GM12878 (cell line): ENCODE data around the gene SLC18A3. TPM values are rescaled to one million over a fixed set of nuclear protein-coding genes. Genes with fewer than 3 reads are reported as not detected.

Experiments used
- ATAC-seq: fragments of 200-7000 bp; cut with Tn5 transposase; 3 replicates; pipeline ENCODE4 v1.9.1; 2020; ENCODE audit warnings: mild to moderate bottlenecking, moderate library complexity
- BruUV-seq: library from RNA; stranded (reverse); fragments of 400-500 nt; replicated peaks from 2 replicates; lab custom pipeline; 2021; lab: Mats Ljungman, UMichigan
- CTCF ChIA-PET: fragments of 300-600 bp; sonication (Branson Sonifier 250); formaldehyde crosslinking; extraction: SDS; loops from one replicate; lab custom pipeline; 2021; ENCODE audit warnings: inconsistent platforms; lab: Yijun Ruan, JAX
- POLR2A ChIA-PET: fragments of 350-600 bp; formaldehyde crosslinking; extraction: SDS; loops from one replicate; lab custom pipeline; 2021; ENCODE audit warnings: inconsistent platforms; lab: Charles Lee
- RAD21 ChIA-PET: fragments of 300-600 bp; sonication (Branson Sonifier 250); formaldehyde crosslinking; loops from one replicate; lab custom pipeline; 2023; ENCODE audit warnings: antibody characterized with exemption; ENCODE audit not compliant: unreplicated experiment; lab: Charles Lee
- SMC1A ChIA-PET: fragments of 300-600 bp; sonication (Branson Sonifier 250); formaldehyde crosslinking; loops from one replicate; lab custom pipeline; 2023; ENCODE audit not compliant: unreplicated experiment, uncharacterized antibody; lab: Charles Lee
- DNase-seq: peaks from one replicate; pipeline ENCODE4 v3.0.0-alpha.2; 2011; ENCODE audit warnings: low read depth, low spot score
- FAIRE-seq: peaks from 3 replicates; lab custom pipeline; 2011; peaks lifted over from hg19 to GRCh38; lab: Jason Lieb, UNC
- H2AFZ ChIP-seq: 2 replicates; pipeline ENCODE4 v1.6.0; 2011; ENCODE audit warnings: low read depth, low read length, control low read depth; ENCODE audit not compliant: control insufficient read depth
- H3K27ac ChIP-seq: 2 replicates; pipeline ENCODE4 v1.5.1; 2011; ENCODE audit warnings: control low read depth; ENCODE audit not compliant: control insufficient read depth, insufficient read depth
- H3K27me3 ChIP-seq, 2 experiments: replicated peaks in 1 of 2; 2 replicates each; pipeline versions ENCODE4 v1.6.0 to v1.6.1; 2011; ENCODE audit warnings: low read length in 1 of 2; ENCODE audit not compliant: control insufficient read depth in 2 of 2, insufficient read depth in 2 of 2
- H3K36me3 ChIP-seq, 2 experiments: 2 replicates each; pipeline ENCODE4 v1.5.1; 2011; ENCODE audit warnings: low read length in 1 of 2; ENCODE audit not compliant: control insufficient read depth in 2 of 2, insufficient read depth in 2 of 2
- H3K4me1 ChIP-seq: 2 replicates; pipeline ENCODE4 v1.6.1; 2011; ENCODE audit warnings: mild to moderate bottlenecking, low read length, moderate library complexity, mixed read lengths; ENCODE audit not compliant: control insufficient read depth, insufficient read depth
- H3K4me2 ChIP-seq: 2 replicates; pipeline ENCODE4 v1.6.0; 2011; ENCODE audit warnings: control low read depth; ENCODE audit not compliant: control insufficient read depth, insufficient read depth
- H3K4me3 ChIP-seq: fragments of 200-600 bp; sonication (generic); 2 replicates; pipeline ENCODE4 v1.5.1; 2016
- H3K79me2 ChIP-seq: 2 replicates; pipeline ENCODE4 v1.6.0; 2011; ENCODE audit warnings: low read length; ENCODE audit not compliant: control insufficient read depth, insufficient read depth
- H3K9ac ChIP-seq: 2 replicates; pipeline ENCODE4 v1.8.0; 2011; ENCODE audit warnings: low read length, control low read depth, mixed read lengths; ENCODE audit not compliant: control insufficient read depth, insufficient read depth
- H3K9me3 ChIP-seq: replicated peaks from 3 replicates; pipeline ENCODE4 v1.5.1; 2011; ENCODE audit warnings: mild to moderate bottlenecking, low read length; ENCODE audit not compliant: control insufficient read depth, insufficient read depth
- H4K20me1 ChIP-seq: 2 replicates; pipeline ENCODE4 v1.6.0; 2011; ENCODE audit not compliant: control insufficient read depth, insufficient read depth
- ATF7 ChIP-seq: fragments of 450-650 bp; IDR thresholded peaks from 2 replicates; pipeline ENCODE4 v1.6.1; 2016; ENCODE audit warnings: low read depth, mild to moderate bottlenecking
- CBX5 ChIP-seq: sonication (generic); IDR thresholded peaks from 2 replicates; pipeline ENCODE4 v1.6.1; 2016; ENCODE audit warnings: low read depth, moderate library complexity, mild to moderate bottlenecking, inconsistent platforms
- CHD1 ChIP-seq: IDR thresholded peaks from 2 replicates; pipeline ENCODE4 v1.6.1; 2012; ENCODE audit warnings: low read depth, low read length, improper control_type of control experiment
- CREM ChIP-seq: IDR thresholded peaks from 2 replicates; pipeline ENCODE4 v1.6.1; 2014; ENCODE audit warnings: antibody characterized with exemption, low read depth
- CTCF ChIP-seq, 3 experiments: IDR thresholded peaks in 2 of 3; conservative IDR thresholded peaks in 1 of 3; 2 replicates each; pipeline ENCODE4 v1.5.1; 2011; ENCODE audit warnings: low read depth in 3 of 3, low read length in 3 of 3, mild to moderate bottlenecking in 3 of 3, control low read depth in 2 of 3, moderate library complexity in 2 of 3, inconsistent platforms in 1 of 3, mixed read lengths in 1 of 3; ENCODE audit not compliant: control insufficient read depth in 2 of 3, insufficient read depth in 1 of 3; ENCODE audit errors: extremely low read depth in 1 of 3
- EED ChIP-seq: sonication (generic); IDR thresholded peaks from 2 replicates; pipeline ENCODE4 v1.6.1; 2016; ENCODE audit warnings: antibody characterized with exemption, low read depth
- EP300 ChIP-seq, 2 experiments: fragments of 150-350 bp in 1 of 2; IDR thresholded peaks; 2 replicates each; pipeline ENCODE4 v1.6.1; 2011 to 2012; ENCODE audit warnings: low read depth in 2 of 2, low read length in 2 of 2, borderline replicate concordance in 1 of 2, improper control_type of control experiment in 1 of 2, inconsistent platforms in 1 of 2; ENCODE audit not compliant: control insufficient read depth in 1 of 2
- ESRRA ChIP-seq: IDR thresholded peaks from 2 replicates; pipeline ENCODE4 v1.6.1; 2012; ENCODE audit warnings: mild to moderate bottlenecking, low read length, improper control_type of control experiment
- EZH2 ChIP-seq: IDR thresholded peaks from 2 replicates; pipeline ENCODE4 v1.6.1; 2012; ENCODE audit warnings: low read depth, mild to moderate bottlenecking, control low read depth, inconsistent platforms, low read length, borderline replicate concordance; ENCODE audit not compliant: control insufficient read depth
- IRF4 ChIP-seq: IDR thresholded peaks from 2 replicates; pipeline ENCODE4 v1.6.1; 2011; ENCODE audit warnings: low read depth, low read length
- JUNB ChIP-seq: IDR thresholded peaks from 2 replicates; pipeline ENCODE4 v1.6.1; 2016; ENCODE audit warnings: antibody characterized with exemption, mild to moderate bottlenecking
- JUND ChIP-seq: IDR thresholded peaks from 2 replicates; pipeline ENCODE4 v1.6.1; 2012; ENCODE audit warnings: low read depth, mild to moderate bottlenecking, low read length, improper control_type of control experiment, moderate library complexity
- KAT2A ChIP-seq: conservative IDR thresholded peaks from 2 replicates; pipeline ENCODE4 v1.6.1; 2011; ENCODE audit warnings: low read depth, low read length; ENCODE audit not compliant: control insufficient read depth
- NFYA ChIP-seq: IDR thresholded peaks from 2 replicates; pipeline ENCODE4 v1.6.1; 2011; ENCODE audit warnings: low read depth, mild to moderate bottlenecking, low read length, improper control_type of control experiment, borderline replicate concordance
- NRF1 ChIP-seq: conservative IDR thresholded peaks from 2 replicates; pipeline ENCODE4 v1.6.1; 2011; ENCODE audit warnings: mild to moderate bottlenecking, low read depth, low read length, improper control_type of control experiment
- PAX8 ChIP-seq: fragments of 450-650 bp; IDR thresholded peaks from 2 replicates; pipeline ENCODE4 v1.6.1; 2017; ENCODE audit warnings: mild to moderate bottlenecking, moderate library complexity
- RAD21 ChIP-seq: IDR thresholded peaks from 2 replicates; pipeline ENCODE4 v1.6.1; 2011; ENCODE audit warnings: mild to moderate bottlenecking, low read depth, low read length, moderate library complexity; ENCODE audit not compliant: insufficient read depth
- RB1 ChIP-seq: fragments of 450-650 bp; formaldehyde crosslinking; IDR thresholded peaks from 2 replicates; pipeline ENCODE4 v1.6.1; 2017; ENCODE audit warnings: mild to moderate bottlenecking, borderline replicate concordance
- SMC3 ChIP-seq: IDR thresholded peaks from 2 replicates; pipeline ENCODE4 v1.6.1; 2011; ENCODE audit warnings: low read length, improper control_type of control experiment, borderline replicate concordance
- SP1 ChIP-seq: IDR thresholded peaks from one replicate; pipeline ENCODE4 v1.6.1; 2011; ENCODE audit warnings: low read depth, low read length
- TCF7 ChIP-seq: IDR thresholded peaks from 2 replicates; pipeline ENCODE4 v1.6.1; 2014; ENCODE audit warnings: antibody characterized with exemption, borderline replicate concordance
- ZBTB33 ChIP-seq: fragments of 450-650 bp; IDR thresholded peaks from 2 replicates; pipeline ENCODE4 v1.6.1; 2017; ENCODE audit warnings: mild to moderate bottlenecking
- ZNF622 ChIP-seq: fragments of 450-650 bp; IDR thresholded peaks from 2 replicates; pipeline ENCODE4 v1.6.1; 2017; ENCODE audit warnings: mild to moderate bottlenecking, inconsistent platforms
- WGBS: methylation state at CpG from one replicate; pipeline ENCODE4 v1.1.6; 2016; ENCODE audit warnings: low lambda C conversion rate; ENCODE audit not compliant: insufficient replicate concordance, insufficient coverage; ENCODE audit errors: missing lambda C conversion rate; 5-methylcytosine and 5-hydroxymethylcytosine counted together
- in situ Hi-C: fragments of 300-500 bp; cut with MboI; formaldehyde crosslinking; loops from 9 replicates; pipeline ENCODE4 v1.14.3; 2018; ENCODE audit warnings: mixed read lengths
- intact Hi-C: fragments of 100-400 bp; cut with micrococcal nuclease; formaldehyde crosslinking; loops from one replicate; pipeline ENCODE4 v1.14.2; 2022; ENCODE audit not compliant: unreplicated experiment
- polyA plus RNA-seq, 11 experiments: library from polyadenylated mRNA; depleted of rRNA in 4 of 11; unstranded in 6 of 11; stranded (reverse) in 5 of 11; fragments of >200 nt; fragmentation: Nextera tagmentation in 4 of 11; fragmentation: Illumina TruSeq in 1 of 11; extraction: Ambion mirVana in 4 of 11; extraction: Trizol in 1 of 11; gene quantifications; 1 replicate in 1 of 11; 2 replicates in 10 of 11; pipeline versions ENCODE4 v1.2.1 to v1.2.3, GENCODE V29; 2011 to 2016; ENCODE audit warnings: inconsistent platforms in 2 of 11, missing spikeins in 2 of 11, low read depth in 1 of 11
- total RNA-seq, 4 experiments: library from RNA; depleted of rRNA in 3 of 4; stranded (reverse); fragments of >200 nt in 3 of 4; fragmentation: Illumina TruSeq in 1 of 4; extraction: Trizol in 1 of 4; gene quantifications; 2 replicates each; pipeline versions ENCODE4 v1.2.1 to v1.2.3, GENCODE V29; 2013 to 2021

The SLC18A3 gene
- total and polyA plus RNA-seq, 10 of the 15 experiments (the other 5 are each of a cell fraction or from before 2014, with no cell fraction given), result not detected

GRCh38 chr10:49594594-49594993 lies 15.5 kb upstream of the SLC18A3 start:
- Histone ChIP-seq H3K4me2 (no peak overlapping the region), H3K36me3 (no peaks in the 10 kb centered on the region), H3K27me3 (no peaks in the 10 kb centered on the region; a peak in 1 of 4 replicates), H2AFZ (no peak overlapping the region), H3K4me1 (no peaks in the 10 kb centered on the region), H3K9me3 (peaks cover under 1% of the 10 kb centered on the region; the same call in 2 of the 3 replicates), H4K20me1 (no peaks in the 10 kb centered on the region), H3K27ac (no peak overlapping the region), H3K4me3 (no peak overlapping the region), H3K79me2 (no peaks in the 10 kb centered on the region), H3K9ac (no peak overlapping the region)
- SMC1A ChIA-PET, result interaction anchor here (1.1 to 3.6 kb wide), 3 partner anchors 213 to 681 kb away, joined by 3 to 27 read pairs (median 9); no protein-coding TSS in a partner anchor
- ATAC-seq, result peak; percentile 69
- WGBS, result 0% methylated on average over 6 of the region's 6 CpGs
- RAD21 ChIA-PET, result interaction anchor here (0.8 to 2.0 kb wide), 6 partner anchors 12 to 717 kb away, joined by 3 to 16 read pairs (median 3); no protein-coding TSS in a partner anchor
- POLR2A ChIA-PET, result no interaction called here
- in situ Hi-C loops, result loop anchor here (10.0 kb wide), 1 partner anchor 330 kb away; no protein-coding TSS in a partner anchor
- DNase-seq, result no peak
- intact Hi-C loops, result loop anchor here (1.0 to 2.0 kb wide), 2 partner anchors 630 to 680 kb away; no protein-coding TSS in a partner anchor
- peak; percentile 98 for FAIRE-seq
- CTCF ChIA-PET, result interaction anchor here (0.6 to 4.3 kb wide), 14 partner anchors 10 to 681 kb away, joined by 3 to 61 read pairs (median 5); no protein-coding TSS in a partner anchor
- BruUV-seq, result no TSS peak
- TF ChIP-seq RAD21, result peak; percentile 82
- no peak for TF ChIP-seq IRF4
- peak; percentile 76 for TF ChIP-seq SMC3
- TF ChIP-seq TCF7, result no peak
- no peak for TF ChIP-seq ZNF622
- no peak for TF ChIP-seq ZBTB33
- TF ChIP-seq NRF1, result no peak
- no peak for TF ChIP-seq CREM
- TF ChIP-seq JUND, result no peak
- TF ChIP-seq ESRRA, result no peak
- TF ChIP-seq CBX5, result no peak
- TF ChIP-seq NFYA, result no peak
- no peak for TF ChIP-seq CHD1
- peak; percentile 14 for TF ChIP-seq SP1
- TF ChIP-seq RB1, result no peak
- TF ChIP-seq KAT2A, result no peak
- TF ChIP-seq ATF7, result no peak
- TF ChIP-seq EED, result no peak
- no peak for TF ChIP-seq EP300 (IDR thresholded peaks at IDR 0.05; ENCODE audit: borderline replicate concordance in 1 of 2, control insufficient read depth in 1 of 2, low read depth in 2 of 2, low read length in 2 of 2)
- peak; percentile 79 to 85 (median 79); a peak in 5 of 6 replicates for TF ChIP-seq CTCF (IDR thresholded peaks at IDR 0.05 in 2 of 3, conservative IDR thresholded peaks at IDR 0.05 in 1 of 3; ENCODE audit: control insufficient read depth in 2 of 3, extremely low read depth in 1 of 3, insufficient read depth in 1 of 3, low read depth in 3 of 3, low read length in 3 of 3)
- TF ChIP-seq JUNB, result no peak
- no peak for TF ChIP-seq EZH2
- no peak for TF ChIP-seq PAX8
